Right forelimb (tissue), 1 donor: Measurements from ENCODE around the gene TNFSF4.
A peak's percentile ranks its signal among the peaks of the same experiment; 100 is the strongest.

Source experiments
- DNase-seq: peaks from one replicate; pipeline ENCODE4 v3.0.0-alpha.2; 2018

TNFSF4 gene

DNA sequence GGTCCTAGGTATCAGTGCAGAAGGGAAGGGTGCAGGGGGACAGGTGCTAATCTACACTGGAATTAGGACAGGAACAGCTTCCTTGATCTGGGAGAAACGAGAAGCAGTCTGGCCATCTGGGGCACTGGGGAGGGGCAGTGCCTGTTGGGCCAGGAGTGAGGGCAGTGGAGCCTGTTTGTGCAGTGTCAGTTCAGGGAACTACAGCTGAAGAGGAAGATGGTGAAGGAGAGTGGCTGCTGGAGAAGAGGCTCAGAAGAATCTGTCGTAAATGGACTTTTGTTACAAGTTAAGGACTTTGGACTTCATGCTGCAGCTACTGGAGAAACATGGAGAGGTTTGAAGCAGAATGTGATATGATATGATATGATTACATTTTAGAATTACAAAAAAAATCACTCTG, 3.2 kb upstream of the TNFSF4 start:
- DNase-seq: no peak

DNA sequence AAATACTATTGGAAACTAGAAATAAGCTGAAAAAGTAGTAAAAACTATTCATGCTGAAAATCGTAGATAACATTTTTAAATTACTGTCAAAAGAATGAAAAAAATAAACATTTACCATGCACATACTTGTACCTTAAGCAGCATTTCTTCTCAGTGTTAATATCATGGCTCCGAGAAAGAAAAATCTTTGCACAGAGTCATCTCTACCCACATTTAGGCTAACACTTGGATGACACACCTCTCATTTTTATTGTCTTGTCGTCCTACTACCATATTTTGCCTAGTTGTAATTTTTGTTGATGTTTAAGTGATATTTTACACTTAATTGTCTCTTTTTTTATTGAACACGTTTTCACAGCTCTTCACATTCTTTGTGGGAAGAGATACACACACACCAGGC, 1.7 kb upstream of the TNFSF4 start:
- no peak for DNase-seq

- no peak for DNase-seq
These were observed 1.0 kb upstream of the TNFSF4 start for GRCh38 chr1:173208146-173208545.

GRCh38 chr1:173205146-173206051, 1.7 kb downstream of the TNFSF4 start:
- peak; percentile 41 for DNase-seq

DNA sequence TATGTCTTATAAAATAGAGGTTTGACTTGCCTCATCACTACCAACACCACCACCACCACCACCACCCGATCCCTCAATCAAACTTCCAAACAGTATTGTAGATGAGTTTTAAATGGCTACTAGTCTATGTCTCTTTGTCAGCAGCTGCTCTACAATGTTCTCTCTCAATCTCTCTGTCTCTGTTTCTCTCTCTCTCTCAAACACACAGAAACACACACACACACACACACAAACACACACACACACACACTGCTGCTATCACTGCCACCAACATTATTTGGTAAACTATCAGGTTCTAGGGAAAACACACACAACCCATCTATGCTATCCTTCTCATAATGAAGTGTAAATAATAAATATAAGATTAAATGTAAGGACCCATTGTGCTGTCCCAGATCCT, 2.4 kb downstream of the TNFSF4 start:
- DNase-seq: no peak

GRCh38 chr1:173202424-173203145, 4.5 kb downstream of the TNFSF4 start:
- DNase-seq: no peak

DNA sequence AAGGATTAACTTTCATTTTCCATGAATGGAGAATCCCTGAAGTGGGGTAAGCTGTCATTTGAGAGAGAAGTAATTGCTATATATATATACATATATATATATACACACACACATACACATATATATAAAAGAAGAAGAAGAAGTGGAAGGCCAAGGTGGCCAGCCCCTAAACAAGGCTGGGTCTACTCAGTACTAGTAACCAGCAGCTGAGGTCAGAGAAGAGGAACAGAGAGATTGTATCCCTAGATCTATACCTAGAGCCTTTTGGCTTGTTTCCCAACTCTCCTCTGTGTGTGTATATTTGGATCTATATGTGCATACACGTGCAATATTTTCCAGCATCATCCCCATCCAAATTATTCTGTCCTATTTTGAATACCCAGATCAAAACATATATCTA, 5.2 kb downstream of the TNFSF4 start:
- no peak for DNase-seq

DNA sequence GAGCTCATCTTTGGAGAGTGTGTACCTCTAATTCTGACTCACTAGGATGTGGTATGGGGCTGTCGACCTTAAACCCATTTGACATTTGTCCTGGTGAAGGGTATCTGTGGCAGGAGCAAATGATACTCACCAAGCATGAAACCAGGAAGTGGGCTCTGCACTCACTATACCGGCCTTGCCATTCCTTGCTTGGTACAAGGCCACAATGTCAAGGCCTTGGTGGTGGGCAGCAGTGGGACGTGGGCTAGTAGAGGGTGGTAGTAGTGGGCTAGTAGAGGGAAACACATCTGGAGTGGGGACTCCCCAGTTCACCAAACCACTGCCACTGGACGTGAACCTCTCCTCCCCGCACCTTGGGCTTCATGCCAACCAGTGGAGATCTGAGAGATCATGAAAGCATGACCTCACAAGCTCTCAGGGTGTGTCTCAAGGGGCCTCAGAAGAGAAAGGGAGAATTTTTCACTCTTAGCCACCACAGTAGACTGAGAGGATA, 11.5 kb downstream of the TNFSF4 start:
- DNase-seq: no peak

DNA sequence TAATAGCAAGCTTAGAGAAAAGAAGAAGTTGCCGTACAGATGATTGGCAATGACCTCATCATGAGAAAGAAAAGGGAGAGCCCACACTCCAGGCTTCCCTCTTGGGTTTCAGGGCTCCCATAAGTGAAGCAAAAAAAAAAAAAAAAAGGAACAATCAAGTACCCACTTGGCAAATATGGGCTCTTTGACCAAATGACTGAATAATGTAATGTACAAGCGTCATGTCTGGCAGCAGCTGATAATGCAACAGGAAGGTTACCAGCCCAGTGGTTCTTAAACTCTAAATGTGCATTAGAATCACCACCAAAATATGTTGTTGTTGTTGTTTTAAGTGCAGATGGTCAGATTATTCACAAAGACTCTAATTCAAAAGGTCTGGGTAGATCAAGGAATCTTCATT, 13.5 kb downstream of the TNFSF4 start:
- no peak for DNase-seq

DNA sequence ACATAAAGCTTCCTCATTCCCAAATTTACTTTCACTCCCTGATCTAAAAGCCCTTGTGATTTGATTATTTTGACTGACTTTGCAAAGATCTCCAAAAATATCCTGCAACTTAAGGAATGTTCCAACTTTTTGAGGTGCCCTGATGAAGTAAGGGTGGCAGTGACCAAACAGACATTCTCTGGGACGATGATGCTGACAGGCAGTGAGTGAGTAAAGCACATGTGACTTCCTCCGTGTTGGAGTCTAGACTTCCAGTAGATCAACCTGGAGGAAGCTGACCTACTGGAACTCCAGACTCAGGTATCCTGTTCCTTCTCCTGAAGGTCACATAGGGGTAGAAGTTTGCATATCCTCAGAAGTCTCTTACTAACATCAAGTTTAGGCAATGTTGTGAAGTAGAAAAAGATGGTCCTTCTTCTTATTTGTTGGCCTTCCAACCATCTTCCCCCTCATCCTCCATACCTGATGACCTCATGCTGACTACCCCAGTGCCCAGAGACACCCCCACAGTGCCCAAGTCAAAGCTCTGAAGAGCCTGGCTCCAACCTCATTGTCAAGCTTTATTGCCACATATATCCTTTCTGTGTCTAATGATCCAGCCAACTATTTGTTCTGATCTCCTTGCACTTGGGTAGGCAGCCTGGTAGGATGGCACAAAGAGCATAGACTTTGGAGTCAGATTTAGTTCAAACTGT, 16.0 kb downstream of the TNFSF4 start:
- DNase-seq: no peak

- peak; percentile 68 for DNase-seq
These were observed 16.8 kb downstream of the TNFSF4 start for GRCh38 chr1:173190101-173190936.

DNA sequence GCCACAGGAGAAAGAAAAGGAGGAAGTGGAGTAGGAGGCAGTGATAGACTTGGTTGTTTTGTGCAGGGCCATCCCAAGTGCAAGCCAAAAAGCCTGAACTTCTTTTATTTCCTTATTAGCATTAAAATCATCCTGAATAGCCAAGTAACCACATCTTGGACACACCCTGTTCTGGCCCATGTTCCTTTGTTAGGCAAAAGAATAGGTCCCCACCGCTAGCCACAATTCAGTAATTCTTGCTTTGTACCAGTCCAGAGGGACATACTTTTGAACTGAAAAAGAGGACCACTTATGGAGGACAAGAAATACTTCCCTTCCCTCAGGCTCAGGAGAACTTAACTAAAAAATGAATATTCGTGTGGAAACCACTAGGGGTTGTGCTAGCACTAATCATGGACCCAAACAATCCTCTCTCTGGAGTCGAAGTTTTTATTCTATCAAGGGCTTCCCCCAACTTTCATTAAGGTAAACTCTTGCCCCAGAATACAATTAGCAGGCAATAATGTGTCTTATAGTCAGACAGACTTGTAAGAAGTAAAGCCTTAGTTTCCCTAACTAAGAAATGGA, 19.4 kb downstream of the TNFSF4 start:
- DNase-seq: no peak

- DNase-seq: no peak
These were observed 25.3 kb downstream of the TNFSF4 start for GRCh38 chr1:173181791-173182190.

DNA sequence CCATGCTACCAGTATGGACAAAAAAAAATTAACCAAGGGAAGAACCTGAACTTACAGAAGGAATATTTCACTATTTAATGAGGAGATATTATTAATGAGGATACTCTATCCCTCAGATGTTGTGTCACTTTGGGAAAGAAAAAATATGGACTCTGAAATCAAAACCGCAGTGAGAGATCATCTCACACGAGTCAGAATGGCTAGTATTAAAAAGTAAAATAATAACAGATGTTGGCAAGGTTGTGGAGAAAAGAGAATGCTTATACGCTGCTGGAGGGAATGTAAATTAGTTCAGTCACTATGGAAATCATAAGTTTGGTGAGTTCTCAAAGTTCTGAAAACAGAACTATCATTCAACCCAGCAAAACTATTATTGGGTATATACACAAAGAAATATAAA, 30.9 kb downstream of the TNFSF4 start:
- DNase-seq: no peak

GRCh38 chr1:173175514-173176145, 31.5 kb downstream of the TNFSF4 start:
- no peak for DNase-seq

GRCh38 chr1:173173388-173173787, 33.7 kb downstream of the TNFSF4 start:
- DNase-seq: no peak

- no peak for DNase-seq
These were observed 36.0 kb downstream of the TNFSF4 start for GRCh38 chr1:173171152-173171551.

DNA sequence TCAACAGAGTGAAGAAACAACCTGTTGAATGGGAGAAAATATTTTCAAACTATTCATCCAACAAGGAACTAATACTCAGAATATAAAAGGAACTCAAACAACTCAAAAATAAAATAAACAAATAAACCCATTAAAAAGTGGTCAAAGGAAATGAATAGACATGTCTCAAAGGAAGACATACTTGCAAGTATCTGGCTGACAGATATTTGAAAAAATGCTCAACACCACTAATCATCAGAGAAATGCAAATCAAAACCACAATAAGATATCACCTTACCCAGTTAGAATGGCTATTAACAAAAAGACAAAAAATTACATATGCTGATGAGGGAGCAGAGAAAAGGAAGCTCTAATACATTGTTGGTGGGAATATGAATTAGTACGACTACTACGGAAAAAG, 38.2 kb downstream of the TNFSF4 start:
- no peak for DNase-seq

DNA sequence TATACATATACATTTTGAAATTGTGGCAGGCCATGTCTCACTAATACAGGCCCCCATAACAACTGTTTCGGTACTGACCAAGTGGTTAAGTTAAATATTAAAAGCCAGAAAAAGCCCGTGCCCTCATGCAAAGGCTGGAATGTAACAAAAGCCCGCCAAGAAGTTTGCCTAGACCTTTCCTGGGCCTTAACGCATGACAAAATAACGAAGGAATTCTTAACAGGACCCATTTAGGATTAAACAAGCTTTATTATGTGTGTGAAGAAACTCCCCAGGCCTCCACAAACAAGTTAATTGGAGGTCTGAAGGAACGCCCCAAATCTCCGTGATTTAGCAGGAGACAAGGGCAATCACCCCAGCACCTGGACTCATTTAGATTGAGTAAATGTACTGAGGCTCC, 42.4 kb downstream of the TNFSF4 start:
- DNase-seq: no peak

DNA sequence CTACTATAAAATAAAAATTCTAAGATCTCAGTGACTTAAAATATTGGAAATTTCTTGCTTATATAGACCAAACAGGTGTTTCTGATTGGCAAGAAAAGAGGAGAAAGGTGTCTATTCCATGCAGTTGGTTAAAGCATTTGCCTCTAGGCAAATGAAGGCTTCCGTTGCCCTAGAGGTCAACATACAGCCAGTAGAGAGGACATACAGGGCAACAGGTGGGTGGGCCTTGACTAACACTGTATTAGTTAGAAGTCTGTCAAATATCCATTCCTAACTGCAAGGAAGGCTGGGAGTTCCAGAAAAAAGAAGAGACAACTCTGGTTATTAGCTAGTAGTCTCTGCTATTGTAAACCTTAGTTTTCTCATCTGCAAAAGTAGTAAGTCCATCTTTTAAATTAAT, 43.0 kb downstream of the TNFSF4 start:
- DNase-seq: no peak

DNA sequence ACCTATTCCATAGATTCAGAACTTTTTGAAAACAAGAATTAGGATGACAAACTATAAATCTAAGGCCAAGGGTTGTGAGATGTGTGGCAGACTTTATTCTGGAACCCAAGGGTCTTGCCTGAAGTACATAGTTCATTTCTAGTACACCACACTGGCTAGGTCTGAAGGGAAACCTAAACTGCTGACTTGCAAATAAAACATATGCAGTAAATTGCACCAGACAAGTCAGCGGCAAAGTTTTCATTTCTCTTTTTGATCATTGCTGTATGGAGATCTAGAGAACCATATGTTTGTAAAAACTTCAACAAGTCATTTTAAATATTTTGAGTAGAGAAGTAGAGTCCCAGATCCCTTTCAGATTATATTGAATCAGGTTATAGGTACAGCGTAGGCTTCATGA, 43.9 kb downstream of the TNFSF4 start:
- no peak for DNase-seq

- DNase-seq: no peak
These were observed 44.5 kb downstream of the TNFSF4 start for GRCh38 chr1:173162601-173163000.
